GM12864 (cell line): ENCODE measurements around the gene PAM.
"Not testable (repeated sequence)": the region's sequence is repeated elsewhere in the genome, so short reads cannot be mapped to it uniquely, and the experiment has no call there.

Experiments
- DNase-seq: peaks from one replicate; pipeline ENCODE4 v3.0.0-alpha.2; 2011; ENCODE audit warnings: low read depth
- H3K4me3 ChIP-seq: 2 replicates; pipeline ENCODE4 v1.5.1; 2011; ENCODE audit warnings: mild to moderate bottlenecking, low read depth, low read length, control low read depth
- CTCF ChIP-seq: IDR thresholded peaks from 2 replicates; pipeline ENCODE4 v1.5.1; 2011; ENCODE audit warnings: low read depth, mild to moderate bottlenecking, moderate library complexity, low read length, control low read depth, inconsistent platforms; ENCODE audit errors: missing control alignments

Gene PAM

GRCh38 chr5:102905056-102905455, 150.0 kb downstream of the PAM start:
- H3K4me3 ChIP-seq = no peak overlapping the region
- DNase-seq = no peak
- TF ChIP-seq CTCF = no peak

- not testable (repeated sequence) for H3K4me3 ChIP-seq, DNase-seq
Observed at GRCh38 chr5:102907099-102907498, 152.0 kb downstream of the PAM start.

- TF ChIP-seq CTCF = no peak
- DNase-seq = no peak
- H3K4me3 ChIP-seq = no peak overlapping the region
Observed at GRCh38 chr5:102910240-102911226, 155.4 kb downstream of the PAM start.

GRCh38 chr5:102911973-102912372, 156.9 kb downstream of the PAM start:
- no peak for DNase-seq
- TF ChIP-seq CTCF = no peak
- H3K4me3 ChIP-seq = no peak overlapping the region

GRCh38 chr5:102916109-102916508, 161.0 kb downstream of the PAM start:
- no peak for TF ChIP-seq CTCF
- DNase-seq = no peak
- H3K4me3 ChIP-seq = no peak overlapping the region

GRCh38 chr5:102918986-102919610, 164.0 kb downstream of the PAM start:
- no peak for DNase-seq
- no peak for TF ChIP-seq CTCF
- H3K4me3 ChIP-seq = no peak overlapping the region

- DNase-seq = no peak
- no peak for TF ChIP-seq CTCF
- H3K4me3 ChIP-seq = no peak overlapping the region
Observed at GRCh38 chr5:102920762-102921161, 165.7 kb downstream of the PAM start.
